K562 (cell line): ENCODE measurements around the gene PPFIA3. TPM values are rescaled to one million over a fixed set of nuclear protein-coding genes. Genes with fewer than 3 reads are reported as not detected.

ENCODE experiments used
- BHLHE40 ChIP-seq: IDR thresholded peaks from 2 replicates; pipeline ENCODE4 v1.6.1; 2011; ENCODE audit warnings: low read length, improper control_type of control experiment
- ETV6 ChIP-seq, 3 experiments: fragments of 150-350 bp in 1 of 3; sonication (generic) in 1 of 3; formaldehyde crosslinking in 1 of 3; IDR thresholded peaks; 2 replicates each; pipeline versions ENCODE4 v1.6.1 to v1.8.0; 2014 to 2022; ENCODE audit warnings: borderline replicate concordance in 2 of 3, low read depth in 2 of 3, antibody characterized with exemption in 1 of 3, low read length in 1 of 3, mild to moderate bottlenecking in 1 of 3, missing genetic modification reagents in 1 of 3
- FOXK1 ChIP-seq: sonication (generic); formaldehyde crosslinking; IDR thresholded peaks from 2 replicates; pipeline ENCODE4 v1.8.0; 2022; ENCODE audit warnings: missing genetic modification reagents, mild to moderate bottlenecking, borderline replicate concordance
- HLTF ChIP-seq: fragments of 450-650 bp; IDR thresholded peaks from 2 replicates; pipeline ENCODE4 v1.6.1; 2016
- MCM7 ChIP-seq, 2 experiments: fragments of 450-650 bp; IDR thresholded peaks; 2 replicates each; pipeline ENCODE4 v1.6.1; 2016 to 2018
- MEIS2 ChIP-seq: fragments of 450-650 bp; IDR thresholded peaks from 2 replicates; pipeline ENCODE4 v1.6.1; 2014; ENCODE audit warnings: mild to moderate bottlenecking; ENCODE audit not compliant: partially characterized antibody
- NBN ChIP-seq: fragments of 450-650 bp; IDR thresholded peaks from 2 replicates; pipeline ENCODE4 v1.6.1; 2016; ENCODE audit warnings: low read depth, mild to moderate bottlenecking
- NFE2 ChIP-seq: IDR thresholded peaks from 2 replicates; pipeline ENCODE4 v1.6.1; 2014; ENCODE audit warnings: antibody characterized with exemption, low read depth
- POLR2H ChIP-seq: IDR thresholded peaks from 2 replicates; pipeline ENCODE4 v1.6.1; 2016; ENCODE audit warnings: missing genetic modification characterization, low read depth, mild to moderate bottlenecking, control low read depth, missing compliant biosample characterization, moderate library complexity
- RB1 ChIP-seq: fragments of 450-650 bp; IDR thresholded peaks from 2 replicates; pipeline ENCODE4 v1.6.1; 2017; ENCODE audit warnings: low read depth, mild to moderate bottlenecking
- SIX5 ChIP-seq, 2 experiments: IDR thresholded peaks; 2 replicates each; pipeline ENCODE4 v1.6.1; 2011; ENCODE audit warnings: low read length in 2 of 2, borderline replicate concordance in 1 of 2, low read depth in 1 of 2, mild to moderate bottlenecking in 1 of 2, moderate library complexity in 1 of 2; ENCODE audit not compliant: insufficient read depth in 1 of 2
- SNIP1 ChIP-seq: fragments of 450-650 bp; IDR thresholded peaks from 2 replicates; pipeline ENCODE4 v1.7.1; 2017; ENCODE audit warnings: low read depth, mild to moderate bottlenecking
- SREBF1 ChIP-seq: fragments of 150-350 bp; IDR thresholded peaks from 2 replicates; pipeline ENCODE4 v1.6.1; 2014; ENCODE audit warnings: antibody characterized with exemption, low read depth, low read length, borderline replicate concordance
- TAF1 ChIP-seq: IDR thresholded peaks from 2 replicates; pipeline ENCODE4 v1.6.1; 2011; ENCODE audit warnings: mild to moderate bottlenecking, low read length, moderate library complexity; ENCODE audit not compliant: insufficient read depth, control insufficient read depth, severe bottlenecking; ENCODE audit errors: extremely low read depth
- TARDBP ChIP-seq: fragments of 450-650 bp; IDR thresholded peaks from 2 replicates; pipeline ENCODE4 v1.6.1; 2016
- TCF3 ChIP-seq: sonication (generic); formaldehyde crosslinking; IDR thresholded peaks from 2 replicates; pipeline ENCODE4 v1.4.0; 2020; ENCODE audit warnings: mild to moderate bottlenecking, missing genetic modification reagents
- XRCC5 ChIP-seq: fragments of 200-400 bp; formaldehyde crosslinking; IDR thresholded peaks from 2 replicates; pipeline ENCODE4 v1.6.1; 2017; ENCODE audit warnings: low read depth, mild to moderate bottlenecking, low read length
- ZNF197 ChIP-seq: fragments of 200-800 bp; sonication (Bioruptor generic); IDR thresholded peaks from 2 replicates; pipeline ENCODE4 v1.6.1; 2016; ENCODE audit warnings: low read depth, missing genetic modification characterization, missing compliant biosample characterization
- ZNF24 ChIP-seq: fragments of 450-650 bp; IDR thresholded peaks from 2 replicates; pipeline ENCODE4 v1.6.1; 2016
- ZNF311 ChIP-seq: fragments of 250-450 bp; sonication (Bioruptor Pico); IDR thresholded peaks from 2 replicates; pipeline ENCODE4 v1.4.0; 2020; ENCODE audit warnings: mild to moderate bottlenecking, moderate library complexity
- ZNF384 ChIP-seq: IDR thresholded peaks from 2 replicates; pipeline ENCODE4 v1.6.1; 2012; ENCODE audit warnings: low read depth, low read length, improper control_type of control experiment
- ZNF76 ChIP-seq: fragments of 250-450 bp; sonication (Bioruptor Pico); IDR thresholded peaks from 2 replicates; pipeline ENCODE4 v1.4.0; 2020; ENCODE audit warnings: mild to moderate bottlenecking, moderate library complexity, borderline replicate concordance
- polyA plus RNA-seq, 8 experiments: library from polyadenylated mRNA; depleted of rRNA in 4 of 8; stranded (reverse) in 5 of 8; unstranded in 3 of 8; fragments of >200 nt; fragmentation: Nextera tagmentation in 2 of 8; fragmentation: Illumina TruSeq in 1 of 8; extraction: Ambion mirVana in 2 of 8; extraction: Trizol in 1 of 8; gene quantifications; 2 replicates each; pipeline versions ENCODE4 v1.2.1 to v1.2.3, GENCODE V29; 2011 to 2014; ENCODE audit warnings: inconsistent platforms in 1 of 8, missing spikeins in 1 of 8
- total RNA-seq, 7 experiments: library from RNA; depleted of rRNA in 6 of 7; stranded (reverse); fragments of >200 nt in 6 of 7; fragmentation: Illumina TruSeq in 2 of 7; extraction: Trizol in 2 of 7; gene quantifications; 2 replicates each; pipeline versions ENCODE4 v1.2.1 to v1.2.3, GENCODE V29; 2011 to 2021; ENCODE audit warnings: low replicate concordance in 1 of 7
- TF ChIP-seq, protein P1 (sequence below): fragments of 450-650 bp; formaldehyde crosslinking; IDR thresholded peaks from 2 replicates; pipeline ENCODE4 v1.4.0; 2022; ENCODE audit warnings: missing genetic modification characterization
- TF ChIP-seq, protein P2 (sequence below): fragments of 250-450 bp; sonication (Bioruptor Pico); IDR thresholded peaks from 2 replicates; pipeline ENCODE4 v1.4.0; 2020
- TF ChIP-seq, protein P3 (sequence below), 2 experiments: fragments of 450-650 bp in 1 of 2; IDR thresholded peaks; 2 replicates each; pipeline ENCODE4 v1.6.1; 2011 to 2017; ENCODE audit warnings: low read depth in 2 of 2, antibody characterized with exemption in 1 of 2, borderline replicate concordance in 1 of 2, low read length in 1 of 2, mild to moderate bottlenecking in 1 of 2, mixed read lengths in 1 of 2; ENCODE audit not compliant: control insufficient read depth in 1 of 2

The PPFIA3 gene
- total and polyA plus RNA-seq, 9 of the 15 experiments (the other 6 are each of a cell fraction or from before 2014, with no cell fraction given), result 0.10 to 53.0 (median 17.6) TPM

- TF ChIP-seq, protein P1, sequence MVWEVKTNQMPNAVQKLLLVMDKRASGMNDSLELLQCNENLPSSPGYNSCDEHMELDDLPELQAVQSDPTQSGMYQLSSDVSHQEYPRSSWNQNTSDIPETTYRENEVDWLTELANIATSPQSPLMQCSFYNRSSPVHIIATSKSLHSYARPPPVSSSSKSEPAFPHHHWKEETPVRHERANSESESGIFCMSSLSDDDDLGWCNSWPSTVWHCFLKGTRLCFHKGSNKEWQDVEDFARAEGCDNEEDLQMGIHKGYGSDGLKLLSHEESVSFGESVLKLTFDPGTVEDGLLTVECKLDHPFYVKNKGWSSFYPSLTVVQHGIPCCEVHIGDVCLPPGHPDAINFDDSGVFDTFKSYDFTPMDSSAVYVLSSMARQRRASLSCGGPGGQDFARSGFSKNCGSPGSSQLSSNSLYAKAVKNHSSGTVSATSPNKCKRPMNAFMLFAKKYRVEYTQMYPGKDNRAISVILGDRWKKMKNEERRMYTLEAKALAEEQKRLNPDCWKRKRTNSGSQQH, result no peak
- TF ChIP-seq FOXK1 (CRISPR knock-in tag), result no peak
- no peak for TF ChIP-seq ZNF311 (CRISPR knock-in tag)
- no peak for TF ChIP-seq TARDBP
- TF ChIP-seq HLTF, result no peak
- no peak for TF ChIP-seq SREBF1
- peak; percentile 85 for TF ChIP-seq NFE2
- no peak for TF ChIP-seq TAF1
- TF ChIP-seq ZNF384, result no peak
- 0 out of 2 replicates have a peak, but pooled peaks have one; percentile 45 for TF ChIP-seq BHLHE40
- TF ChIP-seq SIX5 (IDR thresholded peaks at IDR 0.05; ENCODE audit: borderline replicate concordance in 1 of 2, insufficient read depth in 1 of 2, low read depth in 1 of 2, low read length in 2 of 2), result no peak
- TF ChIP-seq RB1, result no peak
- TF ChIP-seq ZNF197 (CRISPR knock-in tag), result no peak
- TF ChIP-seq TCF3 (CRISPR knock-in tag), result peak; percentile 30; the same call in 1 of the 2 replicates
- TF ChIP-seq, protein P2, sequence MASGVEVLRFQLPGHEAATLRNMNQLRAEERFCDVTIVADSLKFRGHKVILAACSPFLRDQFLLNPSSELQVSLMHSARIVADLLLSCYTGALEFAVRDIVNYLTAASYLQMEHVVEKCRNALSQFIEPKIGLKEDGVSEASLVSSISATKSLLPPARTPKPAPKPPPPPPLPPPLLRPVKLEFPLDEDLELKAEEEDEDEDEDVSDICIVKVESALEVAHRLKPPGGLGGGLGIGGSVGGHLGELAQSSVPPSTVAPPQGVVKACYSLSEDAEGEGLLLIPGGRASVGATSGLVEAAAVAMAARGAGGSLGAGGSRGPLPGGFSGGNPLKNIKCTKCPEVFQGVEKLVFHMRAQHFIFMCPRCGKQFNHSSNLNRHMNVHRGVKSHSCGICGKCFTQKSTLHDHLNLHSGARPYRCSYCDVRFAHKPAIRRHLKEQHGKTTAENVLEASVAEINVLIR (CRISPR knock-in tag), result no peak
- 0 out of 2 replicates have a peak, but pooled peaks have one; percentile 37 for TF ChIP-seq XRCC5
- no peak for TF ChIP-seq MCM7 (IDR thresholded peaks at IDR 0.05)
- TF ChIP-seq, protein P3, sequence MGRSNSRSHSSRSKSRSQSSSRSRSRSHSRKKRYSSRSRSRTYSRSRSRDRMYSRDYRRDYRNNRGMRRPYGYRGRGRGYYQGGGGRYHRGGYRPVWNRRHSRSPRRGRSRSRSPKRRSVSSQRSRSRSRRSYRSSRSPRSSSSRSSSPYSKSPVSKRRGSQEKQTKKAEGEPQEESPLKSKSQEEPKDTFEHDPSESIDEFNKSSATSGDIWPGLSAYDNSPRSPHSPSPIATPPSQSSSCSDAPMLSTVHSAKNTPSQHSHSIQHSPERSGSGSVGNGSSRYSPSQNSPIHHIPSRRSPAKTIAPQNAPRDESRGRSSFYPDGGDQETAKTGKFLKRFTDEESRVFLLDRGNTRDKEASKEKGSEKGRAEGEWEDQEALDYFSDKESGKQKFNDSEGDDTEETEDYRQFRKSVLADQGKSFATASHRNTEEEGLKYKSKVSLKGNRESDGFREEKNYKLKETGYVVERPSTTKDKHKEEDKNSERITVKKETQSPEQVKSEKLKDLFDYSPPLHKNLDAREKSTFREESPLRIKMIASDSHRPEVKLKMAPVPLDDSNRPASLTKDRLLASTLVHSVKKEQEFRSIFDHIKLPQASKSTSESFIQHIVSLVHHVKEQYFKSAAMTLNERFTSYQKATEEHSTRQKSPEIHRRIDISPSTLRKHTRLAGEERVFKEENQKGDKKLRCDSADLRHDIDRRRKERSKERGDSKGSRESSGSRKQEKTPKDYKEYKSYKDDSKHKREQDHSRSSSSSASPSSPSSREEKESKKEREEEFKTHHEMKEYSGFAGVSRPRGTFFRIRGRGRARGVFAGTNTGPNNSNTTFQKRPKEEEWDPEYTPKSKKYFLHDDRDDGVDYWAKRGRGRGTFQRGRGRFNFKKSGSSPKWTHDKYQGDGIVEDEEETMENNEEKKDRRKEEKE (IDR thresholded peaks at IDR 0.05; ENCODE audit: borderline replicate concordance in 1 of 2, control insufficient read depth in 1 of 2, low read depth in 2 of 2, low read length in 1 of 2), result no peak
- no peak for TF ChIP-seq SNIP1
- no peak for TF ChIP-seq ZNF76 (CRISPR knock-in tag)
- TF ChIP-seq ZNF24, result no peak
- no peak for TF ChIP-seq POLR2H
- peak; percentile 29 for TF ChIP-seq MEIS2
- TF ChIP-seq NBN, result no peak
- no peak for TF ChIP-seq ETV6 (IDR thresholded peaks at IDR 0.05; ENCODE audit: borderline replicate concordance in 1 of 2, low read depth in 2 of 2, low read length in 1 of 2)
- TF ChIP-seq ETV6 (CRISPR knock-in tag; IDR thresholded peaks at IDR 0.05; ENCODE audit: borderline replicate concordance), result no peak
Observed at GRCh38 chr19:49106648-49107135, 12.7 kb upstream of the PPFIA3 start (continued).
